Vagina (tissue), 2 donors: ENCODE data around the gene ASF1A. TPM values are rescaled to one million over a fixed set of nuclear protein-coding genes. Genes with fewer than 3 reads are reported as not detected.

ENCODE experiments used
- DNase-seq, 2 donors: peaks; one replicate each; pipeline ENCODE4 v3.0.0-alpha.2; 2017; ENCODE audit errors: extremely low spot score in 2 of 2
- H3K27ac ChIP-seq: fragments of 200-600 bp; sonication (generic); one replicate; pipeline ENCODE4 v1.5.1; 2019
- H3K27me3 ChIP-seq: fragments of 200-600 bp; sonication (generic); one replicate; pipeline ENCODE4 v1.5.1; 2019
- H3K36me3 ChIP-seq, 2 donors: fragments of 200-600 bp; sonication (generic); one replicate each; pipeline ENCODE4 v1.5.1; 2017 to 2019
- H3K4me1 ChIP-seq: fragments of 200-600 bp; sonication (generic); one replicate; pipeline ENCODE4 v1.5.1; 2019
- H3K4me3 ChIP-seq, 2 donors: fragments of 200-600 bp; sonication (generic); 1 replicate in 1 of 2; 2 replicates in 1 of 2; pipeline ENCODE4 v1.5.1; 2016 to 2019
- H3K9me3 ChIP-seq: fragments of 200-600 bp; sonication (generic); one replicate; pipeline ENCODE4 v1.5.1; 2019
- CTCF ChIP-seq, 3 experiments: fragments of 450-650 bp in 2 of 3; fragments of 200-600 bp in 1 of 3; sonication (generic) in 1 of 3; IDR thresholded peaks; one replicate each; pipeline ENCODE4 v1.5.1; 2017 to 2019; ENCODE audit warnings: antibody characterized with exemption in 3 of 3, mild to moderate bottlenecking in 2 of 3, moderate library complexity in 2 of 3
- POLR2A ChIP-seq, 2 donors: fragments of 450-650 bp; IDR thresholded peaks; one replicate each; pipeline ENCODE4 v1.6.1; 2017; ENCODE audit warnings: antibody characterized with exemption in 2 of 2, mild to moderate bottlenecking in 2 of 2, moderate library complexity in 2 of 2
- POLR2AphosphoS5 ChIP-seq, 2 donors: sonication (generic); formaldehyde crosslinking; IDR thresholded peaks; one replicate each; pipeline ENCODE4 v1.9.0; 2017; ENCODE audit warnings: antibody characterized with exemption in 2 of 2, mild to moderate bottlenecking in 2 of 2, low read depth in 1 of 2; ENCODE audit not compliant: insufficient read depth in 1 of 2
- intact Hi-C: fragments of 100-400 bp; cut with DNase I; formaldehyde crosslinking; loops from one replicate; pipeline ENCODE4 v1.15.1; 2023
- total RNA-seq: library from RNA; depleted of rRNA; stranded (reverse); fragments of >200 nt; gene quantifications from one replicate; pipeline ENCODE4 v1.2.3, GENCODE V29; 2016

ASF1A gene
- total RNA-seq, 1 donor from 2014 or later = 7.9 TPM

GRCh38 chr6:118889163-118889562 is 4.8 kb upstream of the ASF1A start:
- Histone ChIP-seq H3K4me1 (peaks cover 19% of the 10 kb centered on the region), H3K9me3 (no peaks in the 10 kb centered on the region), H3K36me3 (no peaks in the 10 kb centered on the region), H3K4me3 (no peak overlapping the region), H3K27me3 (no peaks in the 10 kb centered on the region), H3K27ac (no peak overlapping the region)
- TF ChIP-seq CTCF (IDR thresholded peaks at IDR 0.05) (no peak), POLR2AphosphoS5 (IDR thresholded peaks at IDR 0.05; ENCODE audit: insufficient read depth in 1 of 2, low read depth in 1 of 2) (no peak), POLR2A (IDR thresholded peaks at IDR 0.05) (no peak)
- DNase-seq = no peak
- intact Hi-C loops = no loop called here

- Histone ChIP-seq H3K27me3 (no peaks in the 10 kb centered on the region), H3K4me3 (no peak overlapping the region), H3K4me1 (peaks cover 27% of the 10 kb centered on the region), H3K9me3 (no peaks in the 10 kb centered on the region), H3K36me3 (no peaks in the 10 kb centered on the region), H3K27ac (peak overlapping the region; percentile 72)
- intact Hi-C loops = no loop called here
- no peak for TF ChIP-seq POLR2A (IDR thresholded peaks at IDR 0.05)
- TF ChIP-seq CTCF (IDR thresholded peaks at IDR 0.05) = no peak
- no peak for TF ChIP-seq POLR2AphosphoS5 (IDR thresholded peaks at IDR 0.05; ENCODE audit: insufficient read depth in 1 of 2, low read depth in 1 of 2)
- DNase-seq = no peak
These were observed 2.8 kb upstream of the ASF1A start for GRCh38 chr6:118890997-118891790.

GRCh38 chr6:118892355-118892991 is 1.5 kb upstream of the ASF1A start:
- H3K36me3 ChIP-seq = no peaks in the 10 kb centered on the region
- TF ChIP-seq POLR2AphosphoS5 (IDR thresholded peaks at IDR 0.05; ENCODE audit: insufficient read depth in 1 of 2, low read depth in 1 of 2) = no peak
- TF ChIP-seq CTCF (IDR thresholded peaks at IDR 0.05) = no peak
- no peak for TF ChIP-seq POLR2A (IDR thresholded peaks at IDR 0.05)
- peak overlapping the region; percentile 72 for H3K27ac ChIP-seq
- no peak for DNase-seq
- intact Hi-C loops = no loop called here
- H3K9me3 ChIP-seq = no peaks in the 10 kb centered on the region
- peaks cover 40% of the 10 kb centered on the region for H3K4me1 ChIP-seq
- H3K27me3 ChIP-seq = no peaks in the 10 kb centered on the region
- peak overlapping the region; percentile 62 to 88 for H3K4me3 ChIP-seq

- peaks cover 45% of the 10 kb centered on the region for H3K4me1 ChIP-seq
- no peak for DNase-seq
- TF ChIP-seq CTCF (IDR thresholded peaks at IDR 0.05) (no peak), POLR2A (IDR thresholded peaks at IDR 0.05) (no peak), POLR2AphosphoS5 (IDR thresholded peaks at IDR 0.05; ENCODE audit: insufficient read depth in 1 of 2, low read depth in 1 of 2) (no peak)
- H3K27ac ChIP-seq = peak overlapping the region; percentile 72
- H3K27me3 ChIP-seq = no peaks in the 10 kb centered on the region
- H3K4me3 ChIP-seq = peak overlapping the region; percentile 62 to 88
- no peaks in the 10 kb centered on the region for H3K9me3 ChIP-seq
- intact Hi-C loops = no loop called here
- H3K36me3 ChIP-seq = no peaks in the 10 kb centered on the region
These were observed 717 bp upstream of the ASF1A start for GRCh38 chr6:118893064-118893806.
